A549 (cell line): ENCODE results near the gene LOXL1. TPM values are rescaled to one million over a fixed set of nuclear protein-coding genes. Genes with fewer than 3 reads are reported as not detected.

ENCODE experiments used
- ATAC-seq, 2 experiments: fragments of 200-7000 bp in 1 of 2; fragments of >200 bp in 1 of 2; cut with Nextera tagmentation in 1 of 2; cut with Tn5 transposase in 1 of 2; 3 replicates each; pipeline versions ENCODE4 v1.8.0 to v1.9.1; 2018 to 2020; ENCODE audit warnings: mild to moderate bottlenecking in 1 of 2, moderate library complexity in 1 of 2
- CTCF ChIA-PET: fragments of 300-600 bp; sonication (Branson Sonifier 250); formaldehyde crosslinking; extraction: SDS; loops from one replicate; lab custom pipeline; 2021; ENCODE audit warnings: antibody characterized with exemption, inconsistent platforms; lab: Yijun Ruan, JAX
- POLR2A ChIA-PET: fragments of 350-600 bp; formaldehyde crosslinking; extraction: SDS; loops from one replicate; lab custom pipeline; 2021; ENCODE audit warnings: antibody characterized with exemption, inconsistent platforms; lab: Yijun Ruan, JAX
- DNase-seq, 2 experiments: peaks; one replicate each; pipeline versions ENCODE4 v3.0.0 to v3.0.0-alpha.2; 2011 to 2016; ENCODE audit warnings: low read depth in 1 of 2, low spot score in 1 of 2
- FAIRE-seq: peaks from 2 replicates; lab custom pipeline; 2011; peaks lifted over from hg19 to GRCh38; lab: Jason Lieb, UNC
- H3K27ac ChIP-seq, 2 experiments: fragments of >200 bp; sonication (Bioruptor Twin); formaldehyde crosslinking; 3 replicates each; pipeline ENCODE4 v1.5.1; 2016 to 2017
- H3K4me1 ChIP-seq: fragments of >200 bp; sonication (Bioruptor Twin); formaldehyde crosslinking; 3 replicates; pipeline ENCODE4 v1.6.1; 2016
- H3K4me2 ChIP-seq: fragments of >200 bp; sonication (Bioruptor Twin); formaldehyde crosslinking; 3 replicates; pipeline ENCODE4 v1.6.1; 2016
- H3K4me3 ChIP-seq: fragments of >200 bp; sonication (Bioruptor Twin); formaldehyde crosslinking; 3 replicates; pipeline ENCODE4 v1.5.1; 2016
- H3K9me3 ChIP-seq: fragments of >200 bp; sonication (Bioruptor Twin); formaldehyde crosslinking; 3 replicates; pipeline ENCODE4 v1.6.1; 2016
- EHF ChIP-seq: fragments of 250-450 bp; sonication (Bioruptor Pico); IDR thresholded peaks from 2 replicates; pipeline ENCODE4 v1.5.0; 2020; ENCODE audit warnings: mild to moderate bottlenecking
- EP300 ChIP-seq, 2 experiments: fragments of >200 bp; sonication (Bioruptor Twin); formaldehyde crosslinking; IDR thresholded peaks; 2 replicates in 1 of 2; 3 replicates in 1 of 2; pipeline ENCODE4 v1.6.1; 2016 to 2017
- GATA3 ChIP-seq: IDR thresholded peaks from 2 replicates; pipeline ENCODE4 v1.6.1; 2012; ENCODE audit warnings: borderline replicate concordance
- HEYL ChIP-seq: fragments of 250-450 bp; sonication (Bioruptor Pico); IDR thresholded peaks from 2 replicates; pipeline ENCODE4 v1.8.0; 2021; ENCODE audit warnings: mild to moderate bottlenecking, moderate library complexity
- JUNB ChIP-seq: fragments of >200 bp; sonication (Bioruptor Twin); formaldehyde crosslinking; IDR thresholded peaks from 2 replicates; pipeline ENCODE4 v1.6.1; 2016
- KDM5A ChIP-seq: fragments of 200-600 bp; sonication (generic); IDR thresholded peaks from 2 replicates; pipeline ENCODE4 v1.6.1; 2016; ENCODE audit warnings: antibody characterized with exemption, mild to moderate bottlenecking
- NFE2L2 ChIP-seq: fragments of 150-350 bp; conservative IDR thresholded peaks from 2 replicates; pipeline ENCODE4 v1.6.1; 2014; ENCODE audit warnings: low read length
- POLR2A ChIP-seq: IDR thresholded peaks from 2 replicates; pipeline ENCODE4 v1.6.1; 2012; ENCODE audit warnings: mild to moderate bottlenecking, low read length
- POLR2AphosphoS2 ChIP-seq: conservative IDR thresholded peaks from 2 replicates; pipeline ENCODE4 v1.6.1; 2012; ENCODE audit warnings: low read length, improper control_type of control experiment, inconsistent platforms
- RARB ChIP-seq: fragments of 250-450 bp; sonication (Bioruptor Pico); IDR thresholded peaks from 2 replicates; pipeline ENCODE4 v1.8.0; 2021; ENCODE audit warnings: mild to moderate bottlenecking, moderate library complexity
- RFX5 ChIP-seq: fragments of 450-650 bp; IDR thresholded peaks from 2 replicates; pipeline ENCODE4 v1.7.1; 2014; ENCODE audit warnings: antibody characterized with exemption, mild to moderate bottlenecking, moderate library complexity
- RNF2 ChIP-seq: fragments of 200-600 bp; sonication (generic); IDR thresholded peaks from 2 replicates; pipeline ENCODE4 v1.6.1; 2016; ENCODE audit warnings: low read depth, mild to moderate bottlenecking, antibody characterized with exemption, moderate library complexity, borderline replicate concordance
- SREBF2 ChIP-seq: fragments of 450-650 bp; IDR thresholded peaks from 2 replicates; pipeline ENCODE4 v1.6.1; 2014; ENCODE audit warnings: mild to moderate bottlenecking, moderate library complexity
- TP53 ChIP-seq: fragments of 250-450 bp; sonication (Bioruptor Pico); IDR thresholded peaks from 2 replicates; pipeline ENCODE4 v1.5.0; 2021; ENCODE audit warnings: mild to moderate bottlenecking, moderate library complexity
- WGBS: methylation state at CpG from one replicate; pipeline ENCODE4 v1.1.6; 2017; ENCODE audit errors: missing lambda C conversion rate; 5-methylcytosine and 5-hydroxymethylcytosine counted together
- polyA plus RNA-seq, 4 experiments: library from polyadenylated mRNA; depleted of rRNA in 3 of 4; stranded (reverse); fragments of >200 nt; fragmentation: RNase III in 1 of 4; extraction: RNeasy Plus Mini Kit Qiagen cat#74134 plus additional on column Dnase treatment in 1 of 4; gene quantifications; 2 replicates in 3 of 4; 3 replicates in 1 of 4; pipeline ENCODE4 v1.2.3, GENCODE V29; 2011 to 2017
- TF ChIP-seq, protein P1 (sequence below): fragments of >200 bp; sonication (Bioruptor Twin); formaldehyde crosslinking; IDR thresholded peaks from 2 replicates; pipeline ENCODE4 v1.6.1; 2016
- TF ChIP-seq, protein P2 (sequence below): fragments of >200 bp; sonication (Bioruptor Twin); formaldehyde crosslinking; IDR thresholded peaks from 3 replicates; pipeline ENCODE4 v1.6.1; 2016
- TF ChIP-seq, protein P3 (sequence below): fragments of >200 bp; sonication (Bioruptor Twin); formaldehyde crosslinking; IDR thresholded peaks from 3 replicates; pipeline ENCODE4 v1.5.1; 2016
- TF ChIP-seq, protein P4 (sequence below): IDR thresholded peaks from 2 replicates; pipeline ENCODE4 v1.6.1; 2012
- TF ChIP-seq, protein P5 (sequence below): fragments of 250-450 bp; sonication (Bioruptor Pico); IDR thresholded peaks from 2 replicates; pipeline ENCODE4 v1.5.0; 2020; ENCODE audit warnings: low read depth, mild to moderate bottlenecking, moderate library complexity

The LOXL1 gene
- polyA plus RNA-seq, 2 of the 4 experiments (the other 2 are of a cell fraction) = 0.62 to 0.65 TPM

DNA sequence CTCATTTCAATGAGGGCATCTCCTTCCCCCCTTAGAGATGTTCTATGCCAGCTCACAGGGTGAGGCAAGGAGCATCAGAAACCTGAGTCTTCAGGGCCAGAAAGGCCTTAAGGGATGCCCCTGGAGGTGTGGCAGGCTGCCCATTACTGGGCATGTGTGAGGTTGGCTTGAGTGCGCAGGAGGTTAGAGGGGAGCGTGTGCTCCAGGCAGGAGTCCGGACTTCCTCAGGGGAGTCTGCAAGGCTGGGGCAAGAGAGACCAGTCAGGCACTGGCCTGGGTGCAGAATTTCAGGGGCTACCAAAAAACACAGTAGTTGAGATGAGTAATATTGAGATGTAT, 1.9 kb downstream of the LOXL1 start:
- Histone ChIP-seq H3K4me1 (peaks cover 19% of the 10 kb centered on the region), H3K9me3 (no peaks in the 10 kb centered on the region), H3K4me2 (peak overlapping the region; percentile 85), H3K4me3 (peak overlapping the region; percentile 53), H3K27ac (peak overlapping the region; percentile 75 to 86; a peak in 5 of 6 replicates)
- POLR2A ChIA-PET = interaction anchor here (0.5 to 0.9 kb wide), 2 partner anchors 29 to 1193 kb away, joined by 3 to 6 read pairs; no protein-coding TSS in a partner anchor
- ATAC-seq (peak; percentile 15 to 32; a peak in 5 of 6 replicates), FAIRE-seq (no peak), DNase-seq (no peak)
- CTCF ChIA-PET = interaction anchor here (0.6 to 2.4 kb wide), 17 partner anchors 10 to 62 kb away, joined by 3 to 8 read pairs (median 5); no protein-coding TSS in a partner anchor
- no peak for TF ChIP-seq RNF2
- TF ChIP-seq POLR2AphosphoS2 = no peak
- no peak for TF ChIP-seq POLR2A
- 84% methylated on average over 3 of the region's 3 CpGs for WGBS

DNA sequence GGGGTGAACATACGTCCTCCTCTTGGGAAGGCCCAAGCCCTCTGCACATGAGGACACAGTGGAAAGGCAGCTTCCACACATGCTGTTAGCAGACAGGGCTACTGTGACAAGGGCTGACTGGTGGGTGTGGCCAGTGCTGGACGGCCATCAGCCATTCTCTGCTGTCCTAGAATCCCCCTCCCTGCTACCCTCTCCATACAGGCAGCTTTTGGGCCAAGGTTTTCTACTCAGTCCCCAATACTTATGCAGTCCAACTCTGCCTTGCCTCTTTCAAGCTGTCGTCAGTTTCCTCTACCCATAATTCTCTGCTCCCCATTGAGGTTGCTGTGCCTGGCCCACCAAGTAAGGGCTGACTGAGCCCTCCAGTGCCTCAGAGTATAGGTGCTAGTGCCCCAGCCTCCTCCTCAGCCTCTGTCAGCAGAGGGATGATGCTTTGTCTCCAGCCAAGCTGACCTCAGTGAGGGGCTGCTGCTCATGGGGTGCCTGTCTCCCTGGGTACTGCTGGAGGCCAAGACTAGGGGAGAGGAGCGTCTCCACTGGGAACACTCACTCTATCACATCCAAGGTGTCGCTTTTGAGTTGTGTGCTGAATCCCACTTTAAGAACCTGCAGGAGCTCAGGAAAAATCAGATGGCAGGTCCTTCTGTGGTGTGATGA, 2.8 kb downstream of the LOXL1 start:
- DNase-seq = no peak
- WGBS = 85% methylated on average over 4 of the region's 5 CpGs
- Histone ChIP-seq H3K9me3 (no peaks in the 10 kb centered on the region), H3K27ac (no peak overlapping the region), H3K4me3 (no peak overlapping the region), H3K4me2 (no peak overlapping the region), H3K4me1 (peaks cover 14% of the 10 kb centered on the region)
- CTCF ChIA-PET = interaction anchor here (1.2 to 2.4 kb wide), 2 partner anchors 26 to 32 kb away, joined by 4 to 6 read pairs; no protein-coding TSS in a partner anchor
- no peak for TF ChIP-seq EHF
- TF ChIP-seq, protein P1, sequence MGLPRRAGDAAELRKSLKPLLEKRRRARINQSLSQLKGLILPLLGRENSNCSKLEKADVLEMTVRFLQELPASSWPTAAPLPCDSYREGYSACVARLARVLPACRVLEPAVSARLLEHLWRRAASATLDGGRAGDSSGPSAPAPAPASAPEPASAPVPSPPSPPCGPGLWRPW = no peak
- TF ChIP-seq JUNB = no peak
- no peak for TF ChIP-seq TP53 (CRISPR knock-in tag)
- no peak for TF ChIP-seq RNF2
- TF ChIP-seq KDM5A = no peak
- TF ChIP-seq RFX5 = no peak
- no peak for TF ChIP-seq GATA3
- no peak for TF ChIP-seq SREBF2
- TF ChIP-seq, protein P2, sequence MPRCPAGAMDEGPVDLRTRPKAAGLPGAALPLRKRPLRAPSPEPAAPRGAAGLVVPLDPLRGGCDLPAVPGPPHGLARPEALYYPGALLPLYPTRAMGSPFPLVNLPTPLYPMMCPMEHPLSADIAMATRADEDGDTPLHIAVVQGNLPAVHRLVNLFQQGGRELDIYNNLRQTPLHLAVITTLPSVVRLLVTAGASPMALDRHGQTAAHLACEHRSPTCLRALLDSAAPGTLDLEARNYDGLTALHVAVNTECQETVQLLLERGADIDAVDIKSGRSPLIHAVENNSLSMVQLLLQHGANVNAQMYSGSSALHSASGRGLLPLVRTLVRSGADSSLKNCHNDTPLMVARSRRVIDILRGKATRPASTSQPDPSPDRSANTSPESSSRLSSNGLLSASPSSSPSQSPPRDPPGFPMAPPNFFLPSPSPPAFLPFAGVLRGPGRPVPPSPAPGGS = no peak
- ATAC-seq = no peak
- POLR2A ChIA-PET = no interaction called here
- no peak for FAIRE-seq

DNA sequence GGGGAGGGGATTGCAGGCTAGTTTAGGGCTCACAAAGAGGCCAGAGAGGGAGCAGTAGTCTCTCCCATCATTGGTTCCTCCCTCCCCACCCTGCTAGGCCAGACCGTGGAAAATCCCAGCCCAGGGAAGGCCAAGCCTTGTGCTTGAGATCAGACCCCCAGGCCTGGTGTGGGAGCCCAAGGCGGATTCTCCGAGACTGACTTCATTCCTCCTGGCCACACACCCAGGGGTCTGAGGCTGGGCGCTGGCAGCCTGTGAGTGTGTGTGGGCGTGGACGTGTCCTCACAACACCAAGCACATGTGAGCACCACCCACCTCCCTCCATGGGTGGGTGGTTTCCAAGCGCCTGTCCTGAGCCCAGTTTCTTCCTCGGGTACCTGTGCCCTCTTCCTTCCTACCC, 4.1 kb downstream of the LOXL1 start:
- H3K4me2 ChIP-seq = no peak overlapping the region
- H3K4me3 ChIP-seq = no peak overlapping the region
- H3K27ac ChIP-seq = no peak overlapping the region
- H3K4me1 ChIP-seq = peaks cover 8% of the 10 kb centered on the region
- TF ChIP-seq RFX5 (no peak), HEYL (no peak), EP300 (IDR thresholded peaks at IDR 0.05) (no peak)
- DNase-seq (no peak), FAIRE-seq (no peak), ATAC-seq (no peak)
- ChIA-PET CTCF (no interaction called here), POLR2A (no interaction called here)
- 82% methylated on average over 7 of the region's 8 CpGs for WGBS
- no peaks in the 10 kb centered on the region for H3K9me3 ChIP-seq

DNA sequence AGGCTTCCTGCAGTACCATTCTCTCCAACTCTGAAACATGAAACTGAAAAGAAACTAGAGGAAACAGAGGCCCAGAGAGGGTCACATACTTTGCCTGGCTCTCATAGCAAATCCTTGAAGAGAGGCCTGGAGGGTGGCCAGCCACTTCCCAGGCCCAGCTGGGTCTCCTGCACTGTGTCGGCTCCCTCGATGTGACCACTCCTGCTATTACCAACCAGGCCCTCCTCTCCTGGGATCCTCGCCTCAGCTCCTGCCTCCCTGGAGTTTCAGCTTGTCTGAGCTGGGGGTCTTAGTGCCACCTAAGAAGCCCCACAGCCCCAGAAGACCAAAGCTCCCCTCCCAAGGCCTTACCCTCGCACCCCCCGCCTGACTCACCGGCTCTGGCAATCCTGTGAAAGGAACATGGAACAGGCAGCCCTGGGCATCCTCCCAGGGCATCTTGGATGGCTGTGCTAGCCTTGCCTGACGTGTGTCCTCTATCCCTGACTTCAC, 4.6 kb downstream of the LOXL1 start:
- ATAC-seq (no peak), DNase-seq (no peak), FAIRE-seq (no peak)
- 75% methylated on average over 6 of the region's 7 CpGs for WGBS
- TF ChIP-seq RARB (CRISPR knock-in tag) (no peak), HEYL (no peak), NFE2L2 (no peak), SREBF2 (no peak), EHF (no peak)
- TF ChIP-seq, protein P2 = no peak
- TF ChIP-seq, protein P3, sequence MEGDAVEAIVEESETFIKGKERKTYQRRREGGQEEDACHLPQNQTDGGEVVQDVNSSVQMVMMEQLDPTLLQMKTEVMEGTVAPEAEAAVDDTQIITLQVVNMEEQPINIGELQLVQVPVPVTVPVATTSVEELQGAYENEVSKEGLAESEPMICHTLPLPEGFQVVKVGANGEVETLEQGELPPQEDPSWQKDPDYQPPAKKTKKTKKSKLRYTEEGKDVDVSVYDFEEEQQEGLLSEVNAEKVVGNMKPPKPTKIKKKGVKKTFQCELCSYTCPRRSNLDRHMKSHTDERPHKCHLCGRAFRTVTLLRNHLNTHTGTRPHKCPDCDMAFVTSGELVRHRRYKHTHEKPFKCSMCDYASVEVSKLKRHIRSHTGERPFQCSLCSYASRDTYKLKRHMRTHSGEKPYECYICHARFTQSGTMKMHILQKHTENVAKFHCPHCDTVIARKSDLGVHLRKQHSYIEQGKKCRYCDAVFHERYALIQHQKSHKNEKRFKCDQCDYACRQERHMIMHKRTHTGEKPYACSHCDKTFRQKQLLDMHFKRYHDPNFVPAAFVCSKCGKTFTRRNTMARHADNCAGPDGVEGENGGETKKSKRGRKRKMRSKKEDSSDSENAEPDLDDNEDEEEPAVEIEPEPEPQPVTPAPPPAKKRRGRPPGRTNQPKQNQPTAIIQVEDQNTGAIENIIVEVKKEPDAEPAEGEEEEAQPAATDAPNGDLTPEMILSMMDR = no peak
- TF ChIP-seq, protein P1 = no peak
- TF ChIP-seq, protein P4, sequence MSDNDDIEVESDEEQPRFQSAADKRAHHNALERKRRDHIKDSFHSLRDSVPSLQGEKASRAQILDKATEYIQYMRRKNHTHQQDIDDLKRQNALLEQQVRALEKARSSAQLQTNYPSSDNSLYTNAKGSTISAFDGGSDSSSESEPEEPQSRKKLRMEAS = no peak
- TF ChIP-seq, protein P5, sequence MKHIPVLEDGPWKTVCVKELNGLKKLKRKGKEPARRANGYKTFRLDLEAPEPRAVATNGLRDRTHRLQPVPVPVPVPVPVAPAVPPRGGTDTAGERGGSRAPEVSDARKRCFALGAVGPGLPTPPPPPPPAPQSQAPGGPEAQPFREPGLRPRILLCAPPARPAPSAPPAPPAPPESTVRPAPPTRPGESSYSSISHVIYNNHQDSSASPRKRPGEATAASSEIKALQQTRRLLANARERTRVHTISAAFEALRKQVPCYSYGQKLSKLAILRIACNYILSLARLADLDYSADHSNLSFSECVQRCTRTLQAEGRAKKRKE (CRISPR knock-in tag) = no peak
- POLR2A ChIA-PET = no interaction called here
- Histone ChIP-seq H3K4me3 (no peak overlapping the region), H3K9me3 (no peaks in the 10 kb centered on the region), H3K4me1 (peaks cover 8% of the 10 kb centered on the region), H3K27ac (no peak overlapping the region), H3K4me2 (no peak overlapping the region)
- CTCF ChIA-PET = interaction anchor here (0.7 to 1.4 kb wide), 5 partner anchors 11 to 105 kb away, joined by 3 to 5 read pairs (median 3); no protein-coding TSS in a partner anchor
